ACHN (cell line): Measurements from ENCODE around the gene LMAN1L.

Experiments
- DNase-seq: peaks from one replicate; pipeline ENCODE4 v3.0.0-alpha.2; 2015
- in situ Hi-C: cut with HindIII; loops from 2 replicates; pipeline ENCODE4 v1.10.0; 2017; ENCODE audit warnings: low sequenced_read_pairs, low pct_ligation_motif_present, low pct_unique_long_range_greater_than_20kb

The LMAN1L gene

GRCh38 chr15:74842581-74843444 lies 30.2 kb downstream of the LMAN1L start, which contains the start of gene ULK3:
TSS of gene ULK3 (minus strand) at chr15:74843156. CDS start at chr15:74843105, 51 bp downstream.
- in situ Hi-C loops: no loop called here
- peak; percentile 82 for DNase-seq

GRCh38 chr15:74843445-74843828 lies 30.8 kb downstream of the LMAN1L start:
- no peak for DNase-seq
- in situ Hi-C loops: no loop called here

- in situ Hi-C loops: no loop called here
- DNase-seq: no peak
Observed at GRCh38 chr15:74843891-74844299, 31.3 kb downstream of the LMAN1L start.

GRCh38 chr15:74844319-74845207 lies 31.9 kb downstream of the LMAN1L start:
- in situ Hi-C loops: no loop called here
- DNase-seq: no peak

- DNase-seq: no peak
- in situ Hi-C loops: no loop called here
Observed at GRCh38 chr15:74845208-74845568, 32.6 kb downstream of the LMAN1L start.

- DNase-seq: no peak
Observed at GRCh38 chr15:74845581-74845980, 32.9 kb downstream of the LMAN1L start.

GRCh38 chr15:74847432-74847831 lies 34.8 kb downstream of the LMAN1L start:
- in situ Hi-C loops: no loop called here
- peak; percentile 33 for DNase-seq

More at GRCh38 chr15:74845581-74845980, 32.9 kb downstream of the LMAN1L start:
- in situ Hi-C loops: no loop called here

GRCh38 chr15:74850393-74850792 lies 37.8 kb downstream of the LMAN1L start:
- in situ Hi-C loops: no loop called here
- no peak for DNase-seq

- DNase-seq: no peak
- in situ Hi-C loops: no loop called here
Observed at GRCh38 chr15:74851960-74852359, 39.3 kb downstream of the LMAN1L start.

- in situ Hi-C loops: no loop called here
- DNase-seq: no peak
Observed at GRCh38 chr15:74854453-74855022, 41.9 kb downstream of the LMAN1L start.

- in situ Hi-C loops: no loop called here
- no peak for DNase-seq
Observed at GRCh38 chr15:74855857-74856256, 43.2 kb downstream of the LMAN1L start.

- DNase-seq: no peak
- in situ Hi-C loops: no loop called here
Observed at GRCh38 chr15:74856537-74856936, 43.9 kb downstream of the LMAN1L start.

GRCh38 chr15:74857082-74857655 lies 44.5 kb downstream of the LMAN1L start:
- in situ Hi-C loops: no loop called here

GRCh38 chr15:74857671-74858368 lies 45.2 kb downstream of the LMAN1L start:
- in situ Hi-C loops: no loop called here
- no peak for DNase-seq

More at GRCh38 chr15:74857082-74857655, 44.5 kb downstream of the LMAN1L start:
- no peak for DNase-seq

GRCh38 chr15:74858369-74858740 lies 45.7 kb downstream of the LMAN1L start:
- DNase-seq: no peak
- in situ Hi-C loops: no loop called here

- peak; percentile 53 for DNase-seq
- in situ Hi-C loops: no loop called here
Observed at GRCh38 chr15:74863239-74864056, 50.8 kb downstream of the LMAN1L start.

- in situ Hi-C loops: no loop called here
- no peak for DNase-seq
Observed at GRCh38 chr15:74864296-74864695, 51.7 kb downstream of the LMAN1L start.
